GM12865 (cell line): Measurements from ENCODE around the gene SYPL1.

ENCODE experiments used
- DNase-seq: peaks from one replicate; pipeline ENCODE4 v3.0.0; 2010; ENCODE audit warnings: low read depth
- H3K4me3 ChIP-seq: 2 replicates; pipeline ENCODE4 v1.5.1; 2011; ENCODE audit warnings: mild to moderate bottlenecking, low read depth, low read length, control low read depth
- TF ChIP-seq, protein P1 (sequence below): IDR thresholded peaks from 2 replicates; pipeline ENCODE4 v1.5.1; 2011; ENCODE audit warnings: low read length, control low read depth, low read depth, inconsistent platforms; ENCODE audit not compliant: insufficient read depth; ENCODE audit errors: missing control alignments

Gene SYPL1

DNA sequence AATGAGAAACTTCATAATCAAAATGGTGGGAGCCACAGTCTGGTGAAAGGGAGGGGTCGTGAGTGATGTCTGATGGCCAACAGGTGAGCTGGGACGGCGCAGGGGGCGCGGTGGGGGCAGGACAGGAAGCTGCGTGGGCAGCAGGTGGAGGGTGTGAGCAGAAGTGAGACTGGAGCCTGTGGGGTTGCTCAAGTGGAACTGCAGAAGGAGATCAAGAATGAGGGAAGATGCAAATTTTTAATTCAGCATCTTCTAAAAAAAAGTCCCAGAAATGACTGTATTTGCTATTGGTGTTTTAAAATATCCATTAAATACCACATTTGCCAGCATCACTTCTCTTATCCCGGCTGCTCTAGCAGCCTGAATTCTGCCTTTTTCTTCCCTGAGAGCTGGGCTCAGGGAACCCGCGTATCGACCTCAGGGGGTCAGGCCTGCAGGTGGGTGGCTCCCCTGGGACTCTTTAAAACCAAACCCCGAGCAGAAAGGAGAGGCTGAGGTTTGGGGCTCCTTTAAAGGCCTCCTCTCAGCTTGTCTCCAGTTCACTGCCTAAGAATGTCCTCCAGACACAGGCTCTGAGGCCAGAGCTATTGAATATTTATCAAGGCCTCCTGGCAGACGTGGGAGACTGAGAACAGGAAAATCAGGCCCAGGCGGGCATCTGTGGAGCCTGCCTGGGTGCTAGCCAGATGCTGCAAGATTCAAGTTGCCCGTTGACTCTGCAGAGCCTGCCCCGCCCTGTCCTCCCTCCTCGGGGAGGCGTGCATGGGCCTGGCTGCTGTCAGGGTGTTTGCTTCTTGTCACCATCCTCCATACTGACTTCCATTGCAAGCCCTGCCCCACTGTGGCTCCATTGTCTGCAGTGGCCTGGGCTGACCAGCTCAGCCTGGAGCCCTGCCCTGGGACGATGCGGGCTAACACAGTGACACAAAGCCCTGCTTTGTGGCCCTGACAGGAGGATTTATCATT lies 53.9 kb downstream of the SYPL1 start:
- H3K4me3 ChIP-seq: peak overlapping the region; percentile 11; the same call in 1 of the 2 replicates
- TF ChIP-seq, protein P1, sequence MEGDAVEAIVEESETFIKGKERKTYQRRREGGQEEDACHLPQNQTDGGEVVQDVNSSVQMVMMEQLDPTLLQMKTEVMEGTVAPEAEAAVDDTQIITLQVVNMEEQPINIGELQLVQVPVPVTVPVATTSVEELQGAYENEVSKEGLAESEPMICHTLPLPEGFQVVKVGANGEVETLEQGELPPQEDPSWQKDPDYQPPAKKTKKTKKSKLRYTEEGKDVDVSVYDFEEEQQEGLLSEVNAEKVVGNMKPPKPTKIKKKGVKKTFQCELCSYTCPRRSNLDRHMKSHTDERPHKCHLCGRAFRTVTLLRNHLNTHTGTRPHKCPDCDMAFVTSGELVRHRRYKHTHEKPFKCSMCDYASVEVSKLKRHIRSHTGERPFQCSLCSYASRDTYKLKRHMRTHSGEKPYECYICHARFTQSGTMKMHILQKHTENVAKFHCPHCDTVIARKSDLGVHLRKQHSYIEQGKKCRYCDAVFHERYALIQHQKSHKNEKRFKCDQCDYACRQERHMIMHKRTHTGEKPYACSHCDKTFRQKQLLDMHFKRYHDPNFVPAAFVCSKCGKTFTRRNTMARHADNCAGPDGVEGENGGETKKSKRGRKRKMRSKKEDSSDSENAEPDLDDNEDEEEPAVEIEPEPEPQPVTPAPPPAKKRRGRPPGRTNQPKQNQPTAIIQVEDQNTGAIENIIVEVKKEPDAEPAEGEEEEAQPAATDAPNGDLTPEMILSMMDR: no peak
- peak; percentile 90 for DNase-seq

DNA sequence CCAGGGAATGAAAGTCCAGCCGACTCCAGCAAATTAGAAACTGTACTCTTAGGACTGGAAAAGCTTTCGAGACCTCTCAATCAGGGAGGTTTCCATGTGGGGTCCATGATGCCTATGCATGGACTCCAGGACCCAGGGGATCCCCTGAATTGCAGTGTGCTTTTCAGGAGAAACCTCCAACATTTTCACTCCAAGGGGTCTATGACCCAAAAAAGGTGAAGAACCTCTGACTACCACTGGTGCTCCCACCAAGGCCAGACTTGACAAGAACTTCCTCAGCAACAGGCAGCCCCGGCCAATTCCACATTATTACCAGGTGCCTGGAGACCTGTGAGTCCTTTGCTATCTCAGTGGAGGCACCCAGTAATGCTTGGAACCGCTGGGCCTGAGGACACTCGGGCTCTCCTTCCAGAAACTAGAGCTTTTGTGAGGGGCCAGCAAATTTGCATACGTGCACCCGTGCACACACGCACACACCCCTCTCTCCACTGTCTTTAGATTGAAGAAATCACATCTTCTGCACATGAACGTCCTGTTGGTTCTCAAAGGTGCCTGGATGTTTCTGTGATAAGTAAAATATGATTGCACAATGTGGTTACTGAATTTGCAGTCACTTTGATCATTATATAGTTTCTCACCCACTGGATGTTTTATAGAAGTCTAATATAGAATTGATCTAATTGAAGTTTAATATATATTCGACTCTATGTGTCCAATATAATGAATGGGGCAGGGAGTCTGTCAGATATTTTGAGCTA lies 54.7 kb downstream of the SYPL1 start:
- no peak overlapping the region for H3K4me3 ChIP-seq
- DNase-seq: peak; percentile 46
- TF ChIP-seq, protein P1: no peak

DNA sequence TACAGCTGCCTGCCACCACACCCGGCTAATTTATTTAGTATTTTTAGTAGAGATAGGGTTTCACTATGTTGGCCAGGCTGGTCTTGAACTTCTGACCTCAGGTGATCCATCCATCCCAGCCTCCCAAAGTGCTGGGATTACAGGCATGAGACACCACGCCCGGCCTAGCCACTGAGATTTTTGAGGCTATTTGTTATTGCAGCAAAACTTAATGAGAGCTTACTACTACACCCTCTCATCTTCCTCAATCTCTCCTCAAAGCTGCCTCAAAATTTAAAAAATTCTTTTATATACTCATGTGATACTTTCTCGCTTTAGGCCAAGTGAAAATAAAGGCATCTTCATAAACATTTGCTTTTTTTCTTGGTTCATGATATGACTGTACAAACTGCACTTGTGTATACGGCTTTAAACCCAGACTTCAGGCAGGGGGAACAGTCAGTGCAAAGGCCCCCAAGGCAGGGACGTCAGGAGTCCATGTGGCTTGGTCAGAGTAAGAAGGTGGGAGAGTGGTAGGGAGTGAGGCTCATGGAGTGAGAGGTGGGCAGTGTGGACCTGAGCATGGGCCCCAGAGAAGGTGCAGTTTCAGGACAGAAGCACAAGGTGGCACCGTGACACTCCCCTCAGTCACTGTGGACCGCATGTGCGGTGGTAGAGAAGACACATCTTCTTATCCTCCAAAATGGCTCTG lies 55.5 kb downstream of the SYPL1 start:
- no peak overlapping the region for H3K4me3 ChIP-seq
- TF ChIP-seq, protein P1: peak; percentile 86
- DNase-seq: peak; percentile 86

DNA sequence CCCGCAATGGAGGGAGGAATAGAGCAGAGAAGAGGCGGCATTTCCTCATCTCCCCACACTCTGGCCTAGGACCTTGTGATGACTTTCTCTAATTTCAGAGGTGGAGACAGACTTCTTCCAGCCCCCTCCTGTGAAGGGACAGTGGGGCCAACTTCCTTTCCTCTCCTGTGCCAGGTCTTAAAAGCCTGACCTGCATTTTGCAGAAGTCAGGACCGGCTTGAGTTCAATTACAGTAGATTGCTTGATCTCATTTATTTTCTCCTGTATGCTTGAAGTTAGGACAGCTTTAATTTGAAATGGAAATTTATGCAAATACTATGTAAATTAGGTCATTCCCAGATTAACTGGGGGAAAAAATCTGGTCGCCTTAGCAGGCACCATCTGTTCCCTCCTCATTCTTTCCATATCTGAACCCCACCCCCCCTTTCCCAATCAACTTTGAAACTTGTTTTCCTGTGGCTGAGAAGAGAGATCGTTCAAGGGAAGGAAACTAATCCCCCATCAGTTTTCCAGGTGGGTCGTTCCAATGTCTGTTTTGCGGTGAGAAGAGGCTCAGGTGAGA lies 57.1 kb downstream of the SYPL1 start:
- no peak overlapping the region for H3K4me3 ChIP-seq
- TF ChIP-seq, protein P1: no peak
- no peak for DNase-seq

DNA sequence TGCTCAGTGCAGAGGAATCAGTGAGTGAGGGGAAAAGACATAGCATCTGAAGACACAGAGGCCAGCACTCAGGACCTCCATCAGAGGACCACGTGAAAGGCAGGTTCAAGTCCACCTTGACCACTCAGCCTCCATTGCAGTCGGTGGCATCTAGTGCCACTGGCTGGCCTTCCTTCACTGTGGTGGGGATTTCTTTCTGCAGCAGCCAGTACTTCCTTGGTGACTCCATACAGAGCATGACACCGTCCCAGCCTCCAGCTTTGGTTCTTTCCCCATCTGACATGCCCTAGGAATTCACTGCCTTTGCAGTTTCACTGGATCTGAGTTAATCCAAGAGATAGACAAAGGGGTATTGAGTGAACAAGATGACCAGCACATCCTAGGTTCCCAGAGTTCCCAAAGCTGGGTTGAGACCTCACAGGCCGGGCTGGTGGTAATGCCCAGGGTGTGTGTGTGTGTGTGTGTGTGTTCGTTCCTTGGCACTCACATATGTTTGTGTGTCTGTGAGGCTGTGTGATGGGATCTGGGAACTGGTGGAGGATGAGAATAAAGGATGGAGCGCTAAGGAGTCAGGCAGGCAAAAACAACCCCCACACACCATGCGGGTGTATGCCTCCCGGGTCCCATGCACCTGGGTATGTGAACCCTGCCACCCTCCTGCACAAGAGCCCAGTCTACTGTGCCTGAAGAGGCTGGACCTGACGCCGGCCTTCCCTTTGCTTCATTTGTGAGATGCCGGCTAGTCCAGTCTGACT lies 57.8 kb downstream of the SYPL1 start:
- no peak for DNase-seq
- TF ChIP-seq, protein P1: no peak
- no peak overlapping the region for H3K4me3 ChIP-seq

DNA sequence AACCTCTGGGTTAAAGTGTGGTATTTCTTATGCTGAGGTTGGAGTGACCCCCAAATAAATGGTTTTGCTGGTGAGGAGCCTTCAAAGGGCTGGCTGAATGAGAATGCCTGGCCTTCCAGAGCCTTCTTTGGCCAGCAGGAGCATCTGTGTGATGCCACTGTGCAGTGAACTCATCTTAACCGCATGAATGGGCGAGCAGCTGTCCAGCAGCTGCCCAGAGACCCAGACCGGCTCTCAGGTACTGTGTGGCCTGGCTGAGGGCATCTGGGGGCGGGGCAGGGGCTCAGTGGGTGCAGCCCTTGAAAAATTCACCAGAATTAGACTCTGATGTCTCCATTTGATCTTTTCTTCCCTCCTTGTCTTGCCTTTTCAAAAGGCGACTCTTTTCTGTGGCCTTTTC lies 59.0 kb downstream of the SYPL1 start:
- no peak overlapping the region for H3K4me3 ChIP-seq
- DNase-seq: no peak
- TF ChIP-seq, protein P1: no peak
